Adrenal gland (tissue), 12 donors: Measurements from ENCODE around the gene ZER1. TPM values are rescaled to one million over a fixed set of nuclear protein-coding genes. Genes with fewer than 3 reads are reported as not detected.

Source experiments
- DNase-seq, 7 donors: peaks; one replicate each; pipeline ENCODE4 v3.0.0-alpha.2; 2019 to 2020
- H3K27ac ChIP-seq, 5 donors: fragments of 200-600 bp; sonication (generic) in 4 of 5; 1 replicate in 3 of 5; 2 replicates in 2 of 5; pipeline versions ENCODE4 v1.5.1 to v1.8.0; 2016 to 2020; ENCODE audit warnings: mild to moderate bottlenecking in 1 of 5
- H3K27me3 ChIP-seq: fragments of 200-600 bp; 2 replicates; pipeline ENCODE4 v1.8.0; 2021
- H3K36me3 ChIP-seq, 2 donors: fragments of 200-600 bp; replicated peaks in 1 of 2; 1 replicate in 1 of 2; 2 replicates in 1 of 2; pipeline versions ENCODE4 v1.5.1 to v1.8.0; 2018 to 2022
- H3K4me1 ChIP-seq, 2 donors: fragments of 200-600 bp; replicated peaks in 1 of 2; 1 replicate in 1 of 2; 2 replicates in 1 of 2; pipeline versions ENCODE4 v1.5.1 to v1.8.0; 2018 to 2021
- H3K4me3 ChIP-seq, 4 donors: fragments of 200-600 bp; sonication (generic) in 3 of 4; one replicate each; pipeline ENCODE4 v1.5.1; 2016 to 2018
- H3K9me3 ChIP-seq, 3 donors: fragments of 200-600 bp; sonication (generic) in 1 of 3; replicated peaks in 1 of 3; 1 replicate in 2 of 3; 2 replicates in 1 of 3; pipeline versions ENCODE4 v1.5.1 to v1.8.0; 2016 to 2021
- POLR2A ChIP-seq, 2 donors: fragments of 450-650 bp; IDR thresholded peaks; one replicate each; pipeline ENCODE4 v1.6.1; 2017; ENCODE audit warnings: antibody characterized with exemption in 2 of 2, mild to moderate bottlenecking in 2 of 2, moderate library complexity in 1 of 2
- WGBS, 4 donors: extraction: QIAGEN DNeasy Blood & Tissue Kit in 2 of 4; methylation state at CpG; one replicate each; pipeline versions ENCODE4 v1.1.5 to v1.1.7; 2013 to 2017; 5-methylcytosine and 5-hydroxymethylcytosine counted together
- intact Hi-C, 2 donors: fragments of 100-400 bp; cut with DNase I; formaldehyde crosslinking; loops; one replicate each; pipeline versions ENCODE4 v1.14.1 to v1.15.0; 2022 to 2023
- polyA plus RNA-seq, 3 donors: library from polyadenylated mRNA; stranded (reverse); fragments of 200-250 nt in 2 of 3; fragments of 350-450 nt in 1 of 3; fragmentation: Illumina TruSeq in 1 of 3; extraction: RNeasy Lipid Tissue Mini Kit (QIAGEN cat#74804) in 1 of 3; gene quantifications; one replicate each; pipeline ENCODE4 v1.2.3, GENCODE V29; 2013 to 2014
- total RNA-seq, 9 donors: library from RNA; depleted of rRNA in 4 of 9; stranded (reverse); fragments of >200 nt in 4 of 9; fragments of 120-200 nt in 1 of 9; fragmentation: NEBNext Ultra II Directional in 1 of 9; extraction: Animal tissue kit (Norgen Biotek cat#: 25700) in 1 of 9; gene quantifications; one replicate each; pipeline versions ENCODE4 v1.1.0 to v1.2.4, GENCODE V29; 2013 to 2023
- TF ChIP-seq, protein P1 (sequence below), 6 experiments: fragments of 450-650 bp in 4 of 6; fragments of 200-600 bp in 2 of 6; sonication (generic) in 1 of 6; IDR thresholded peaks; 1 replicate in 5 of 6; 2 replicates in 1 of 6; pipeline versions ENCODE4 v1.5.1 to v1.8.0; 2016 to 2021; ENCODE audit warnings: antibody characterized with exemption in 6 of 6, mild to moderate bottlenecking in 2 of 6, moderate library complexity in 1 of 6
- donor health status: healthy with polysubstance abuse.
- donor health status: Bipolar disorder and iron deficiency.
- donor health status: DM: yes; HTN: yes; CAD: no.
- donor health status: DM: no; HTN: no; CAD: no.
- donor health status: DM: no; HTN: no; CAD: no.
- donor health status: DM: yes; HTN: yes; CAD: no.

ZER1 gene
- total and polyA plus RNA-seq, 12 donors, result 17.0 to 131 (median 53.4) TPM

DNA sequence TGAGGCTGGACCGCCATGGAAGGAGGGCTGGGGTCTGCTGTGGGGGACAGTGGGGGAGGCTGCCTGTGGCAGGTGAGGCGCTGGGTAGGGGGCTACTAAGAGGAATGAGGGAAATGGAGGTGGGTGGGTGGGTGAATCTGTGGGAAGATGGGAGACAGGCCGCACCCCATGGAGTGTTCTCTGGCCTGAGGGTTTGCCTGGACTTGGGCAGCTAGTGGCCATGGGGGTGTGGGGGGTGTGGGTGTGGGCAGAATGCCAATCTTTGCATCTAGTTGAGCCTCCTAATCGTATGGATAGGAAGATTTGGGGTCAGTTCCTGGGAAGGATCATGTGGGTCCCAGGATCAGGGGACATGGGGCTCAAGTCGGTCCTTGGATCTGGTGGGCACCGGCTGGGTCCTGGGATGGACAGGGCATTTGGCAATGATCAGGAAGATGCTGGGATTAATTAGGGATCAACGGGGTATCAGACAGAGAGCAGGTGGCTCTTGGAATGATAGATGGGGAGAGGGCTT is 48.3 kb downstream of the ZER1 start:
- Histone ChIP-seq H3K27me3 (no peaks in the 10 kb centered on the region), H3K4me1 (peaks cover 3 to 6% of the 10 kb centered on the region in 2 donors), H3K4me3 (peak overlapping the region; percentile 23 to 75 (median 50)), H3K27ac (peak overlapping the region in 3 of 5 donors; percentile 3 to 78 (median 61)), H3K9me3 (no peaks in the 10 kb centered on the region), H3K36me3 (no peaks in the 10 kb centered on the region)
- 38 to 48% (median 44%) methylated on average over 6 to 7 of the region's 7 CpGs for WGBS, 4 donors
- DNase-seq, result peak in 2 of 7 donors; percentile 56 to 58
- TF ChIP-seq, protein P1, sequence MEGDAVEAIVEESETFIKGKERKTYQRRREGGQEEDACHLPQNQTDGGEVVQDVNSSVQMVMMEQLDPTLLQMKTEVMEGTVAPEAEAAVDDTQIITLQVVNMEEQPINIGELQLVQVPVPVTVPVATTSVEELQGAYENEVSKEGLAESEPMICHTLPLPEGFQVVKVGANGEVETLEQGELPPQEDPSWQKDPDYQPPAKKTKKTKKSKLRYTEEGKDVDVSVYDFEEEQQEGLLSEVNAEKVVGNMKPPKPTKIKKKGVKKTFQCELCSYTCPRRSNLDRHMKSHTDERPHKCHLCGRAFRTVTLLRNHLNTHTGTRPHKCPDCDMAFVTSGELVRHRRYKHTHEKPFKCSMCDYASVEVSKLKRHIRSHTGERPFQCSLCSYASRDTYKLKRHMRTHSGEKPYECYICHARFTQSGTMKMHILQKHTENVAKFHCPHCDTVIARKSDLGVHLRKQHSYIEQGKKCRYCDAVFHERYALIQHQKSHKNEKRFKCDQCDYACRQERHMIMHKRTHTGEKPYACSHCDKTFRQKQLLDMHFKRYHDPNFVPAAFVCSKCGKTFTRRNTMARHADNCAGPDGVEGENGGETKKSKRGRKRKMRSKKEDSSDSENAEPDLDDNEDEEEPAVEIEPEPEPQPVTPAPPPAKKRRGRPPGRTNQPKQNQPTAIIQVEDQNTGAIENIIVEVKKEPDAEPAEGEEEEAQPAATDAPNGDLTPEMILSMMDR (IDR thresholded peaks at IDR 0.05), result no peak
- no peak for TF ChIP-seq POLR2A (IDR thresholded peaks at IDR 0.05)
- intact Hi-C loops, result no loop called here

- H3K36me3 ChIP-seq, result no peaks in the 10 kb centered on the region
- intact Hi-C loops, result no loop called here
- WGBS, 4 donors, result 65 to 70% (median 67%) methylated on average over 9 of the region's 9 CpGs
- H3K9me3 ChIP-seq, result no peaks in the 10 kb centered on the region
- DNase-seq, result no peak
- peaks cover 3 to 6% of the 10 kb centered on the region in 2 donors for H3K4me1 ChIP-seq
- no peak for TF ChIP-seq POLR2A (IDR thresholded peaks at IDR 0.05)
- TF ChIP-seq, protein P1 (IDR thresholded peaks at IDR 0.05), result no peak
- no peak overlapping the region for H3K27ac ChIP-seq
- H3K27me3 ChIP-seq, result no peaks in the 10 kb centered on the region
- no peak overlapping the region for H3K4me3 ChIP-seq
Observed at GRCh38 chr9:128722380-128723351, 49.1 kb downstream of the ZER1 start.

DNA sequence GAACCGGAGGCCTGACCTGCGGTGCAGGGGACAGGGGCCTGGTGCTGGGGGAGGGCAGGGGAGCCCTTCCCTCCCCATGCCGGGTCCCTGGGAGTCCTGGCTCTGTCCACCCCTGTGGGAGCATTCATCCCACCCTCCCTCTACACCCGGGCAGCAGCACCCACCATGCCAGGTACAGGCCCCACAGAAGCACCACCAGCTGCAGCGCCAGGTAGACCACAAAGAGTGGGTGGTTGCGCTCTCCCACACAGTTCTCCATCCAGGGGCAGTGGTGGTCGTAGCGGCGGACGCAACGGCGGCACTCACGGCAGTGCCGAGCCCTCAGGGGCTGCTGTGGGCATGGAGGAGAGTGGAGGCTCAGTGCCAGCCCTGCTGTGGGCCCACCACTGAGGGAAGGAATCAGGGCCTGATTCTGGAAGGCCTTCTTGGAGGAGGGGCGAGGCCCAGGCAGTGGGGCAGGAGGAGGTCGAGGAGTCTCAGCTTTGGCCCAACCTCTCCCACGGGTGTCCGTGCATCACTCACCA is 50.2 kb downstream of the ZER1 start:
- H3K27me3 ChIP-seq, result no peaks in the 10 kb centered on the region
- H3K9me3 ChIP-seq, result no peaks in the 10 kb centered on the region
- no peak overlapping the region for H3K27ac ChIP-seq
- intact Hi-C loops, result no loop called here
- H3K4me3 ChIP-seq, result no peak overlapping the region
- no peaks in the 10 kb centered on the region for H3K36me3 ChIP-seq
- DNase-seq, result no peak
- whole genome bisulfite sequencing, 4 donors, result 94 to 97% (median 97%) methylated on average over 12 to 18 of the region's 18 CpGs; no CpG with 5 or more reads in 1 of the 4 donors
- H3K4me1 ChIP-seq, result peaks cover 3 to 6% of the 10 kb centered on the region in 2 donors
- no peak for TF ChIP-seq POLR2A (IDR thresholded peaks at IDR 0.05)
- TF ChIP-seq, protein P1 (IDR thresholded peaks at IDR 0.05), result no peak

GRCh38 chr9:128720841-128721486 is 50.8 kb downstream of the ZER1 start:
- 92 to 97% (median 94%) methylated on average over 13 to 22 of the region's 22 CpGs for WGBS, 4 donors
- H3K27me3 ChIP-seq, result no peaks in the 10 kb centered on the region

More at GRCh38 chr9:128720841-128721486, 50.8 kb downstream of the ZER1 start:
- intact Hi-C loops, result no loop called here
- Histone ChIP-seq H3K36me3 (no peaks in the 10 kb centered on the region), H3K4me1 (peaks cover 3 to 6% of the 10 kb centered on the region in 2 donors), H3K9me3 (no peaks in the 10 kb centered on the region), H3K4me3 (no peak overlapping the region), H3K27ac (no peak overlapping the region)
- DNase-seq, result no peak
- TF ChIP-seq, protein P1 (IDR thresholded peaks at IDR 0.05), result no peak
- TF ChIP-seq POLR2A (IDR thresholded peaks at IDR 0.05), result no peak
